GM19468 (cell line): ENCODE measurements around the gene BICC1.

Source experiments
- ATAC-seq: cut with Tn5 transposase; IDR thresholded peaks from one replicate; pipeline ENCODE4 v1.9.1; 2021; ENCODE audit warnings: mild to moderate bottlenecking, moderate library complexity, moderate number of reproducible peaks; ENCODE audit not compliant: unreplicated experiment; ENCODE audit errors: extremely low read depth

The BICC1 gene

DNA sequence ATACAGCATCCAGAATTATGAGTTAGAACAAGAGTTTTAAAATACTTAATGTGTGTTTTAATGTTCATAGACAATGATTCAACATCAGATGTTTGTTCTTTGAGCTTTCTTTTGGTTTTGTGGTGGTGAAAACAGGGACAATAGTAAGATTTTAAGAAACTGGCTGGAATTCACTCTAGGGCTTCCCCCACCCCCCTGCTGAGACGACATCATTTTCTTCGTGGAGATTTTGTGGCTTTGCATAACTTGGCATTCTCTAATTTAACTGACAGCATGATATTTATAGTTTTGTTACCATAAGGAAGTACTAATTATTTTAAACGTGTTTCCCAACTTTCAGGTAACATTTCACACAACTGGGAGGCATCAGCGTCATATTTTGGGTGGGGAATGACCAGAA is 184.1 kb downstream of the BICC1 start:
- no peak for ATAC-seq

DNA sequence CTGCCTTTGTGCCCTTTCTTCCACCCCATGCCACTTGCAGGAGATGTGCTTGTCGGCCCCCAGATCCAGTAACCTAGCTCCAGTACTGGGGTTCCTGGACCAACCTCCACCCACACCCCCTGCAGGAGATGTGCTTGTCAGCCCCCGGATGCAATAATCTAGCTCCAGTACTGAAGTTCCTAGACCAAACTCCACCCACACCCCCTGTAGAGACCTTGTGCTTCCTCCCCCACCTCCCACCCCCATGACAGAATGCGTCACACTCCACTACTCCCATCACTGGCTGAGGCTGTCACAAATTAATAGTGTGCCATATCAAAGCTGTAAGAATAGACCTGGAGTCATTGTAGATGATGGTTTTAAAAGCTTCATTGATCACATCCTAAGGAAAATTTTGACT is 185.0 kb downstream of the BICC1 start:
- no peak for ATAC-seq

DNA sequence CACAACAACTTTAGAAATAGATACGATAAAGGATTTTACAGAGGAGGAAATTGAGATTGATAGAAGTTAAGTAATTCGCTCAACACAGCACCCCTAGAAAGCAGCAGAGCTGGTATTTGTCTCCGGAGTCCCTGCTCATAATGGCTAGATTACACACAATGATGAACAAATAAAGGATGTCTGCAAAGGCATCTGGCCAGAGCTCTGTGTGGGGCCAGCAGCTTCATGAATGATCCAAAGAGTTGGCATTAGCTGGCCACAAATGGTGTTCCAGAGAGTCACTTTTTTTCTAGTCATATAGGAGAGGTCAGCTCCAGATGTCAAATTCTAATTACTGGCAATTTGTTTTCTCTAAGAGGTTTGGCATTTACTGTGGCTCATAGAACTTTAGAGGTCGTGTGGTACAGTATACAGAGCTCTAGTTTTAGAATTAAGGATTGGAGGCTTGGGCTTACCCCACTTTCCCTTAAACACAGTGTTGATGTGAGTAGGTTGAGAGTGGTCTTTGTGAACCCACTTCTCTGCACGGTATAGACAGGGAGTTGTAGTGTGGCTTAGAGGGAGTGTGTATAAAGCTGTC is 186.2 kb downstream of the BICC1 start:
- ATAC-seq, result no peak

DNA sequence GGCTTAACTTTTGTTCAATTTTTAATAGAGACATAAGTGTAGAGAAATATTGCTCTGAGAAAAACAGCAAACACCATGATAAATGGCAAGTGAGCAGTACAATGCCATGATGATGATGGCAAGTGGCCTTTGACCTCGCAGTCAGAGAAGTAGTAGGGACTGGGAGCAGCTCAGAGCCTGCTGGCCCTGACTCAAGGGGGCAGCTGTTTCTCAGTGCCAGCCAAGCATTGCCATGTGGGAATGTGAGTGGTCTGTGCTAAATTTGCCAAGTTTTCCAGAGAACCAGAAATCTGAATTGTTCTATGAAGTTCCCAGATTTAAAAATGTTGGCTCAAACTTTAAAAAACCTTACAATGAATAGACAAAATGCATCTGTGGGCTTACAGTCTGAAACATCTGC is 187.9 kb downstream of the BICC1 start:
- ATAC-seq, result no peak

- no peak for ATAC-seq
These were observed 188.9 kb downstream of the BICC1 start for GRCh38 chr10:58701405-58702135.

DNA sequence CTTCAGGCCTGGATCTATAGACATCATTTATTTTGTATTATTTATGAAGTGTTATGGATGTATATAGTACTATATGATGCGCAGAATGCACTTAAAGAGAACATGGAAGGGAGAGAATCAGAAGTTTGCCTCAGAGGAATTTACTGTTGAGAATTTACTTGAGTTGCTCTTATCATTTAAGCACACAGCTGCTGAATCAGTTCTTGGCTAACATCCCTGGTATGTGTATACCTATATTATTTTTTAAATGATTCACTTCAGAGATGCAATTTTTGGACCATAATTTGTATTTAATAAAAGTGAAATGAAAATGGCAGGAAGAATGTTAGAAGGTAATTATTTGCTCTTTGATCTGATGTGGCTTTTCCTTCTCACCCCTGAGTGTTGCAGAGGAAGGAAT is 191.6 kb downstream of the BICC1 start:
- ATAC-seq, result no peak

- no peak for ATAC-seq
These were observed 192.0 kb downstream of the BICC1 start for GRCh38 chr10:58704671-58705141.

- no peak for ATAC-seq
These were observed 194.2 kb downstream of the BICC1 start for GRCh38 chr10:58706836-58707235.

- ATAC-seq, result no peak
These were observed 199.5 kb downstream of the BICC1 start for GRCh38 chr10:58712141-58712540.

DNA sequence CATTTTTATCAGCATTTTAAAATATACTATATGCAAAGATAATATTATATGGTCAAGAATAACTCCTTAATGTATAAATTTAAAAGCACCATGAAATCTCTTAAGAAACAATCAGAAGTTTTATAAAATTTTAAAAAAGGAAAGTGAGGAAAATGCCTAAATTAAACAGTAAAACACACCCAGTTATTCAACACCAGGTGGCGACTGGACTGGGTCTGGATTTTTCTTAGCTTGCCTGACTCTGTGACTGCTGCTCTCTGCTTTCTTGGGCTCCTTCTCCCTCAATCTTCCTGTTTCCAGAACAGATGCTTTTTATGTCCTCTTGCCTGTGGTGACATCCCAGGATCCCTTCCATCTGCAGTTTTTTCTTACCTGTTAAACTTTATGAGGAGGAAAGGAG is 200.3 kb downstream of the BICC1 start:
- ATAC-seq, result no peak

DNA sequence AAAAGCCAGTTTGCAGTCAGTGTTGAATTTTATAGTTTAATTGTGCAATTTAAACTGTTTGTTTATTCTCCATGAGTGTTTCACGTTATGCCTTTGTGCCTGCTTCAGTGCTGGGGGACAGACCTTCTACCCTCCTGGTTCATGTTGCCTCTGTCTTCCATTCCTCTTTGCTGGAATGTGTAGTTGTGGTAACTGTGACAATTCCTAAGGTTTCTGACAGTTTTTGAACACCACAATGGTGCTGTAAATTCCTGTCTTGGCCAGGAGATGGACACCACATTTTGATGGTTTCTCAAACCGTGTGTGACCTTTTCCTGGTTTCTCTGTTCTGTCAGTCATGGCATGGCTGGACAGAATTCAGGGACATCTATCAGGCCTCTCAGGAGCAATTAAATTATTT is 201.7 kb downstream of the BICC1 start:
- no peak for ATAC-seq

- no peak for ATAC-seq
These were observed 202.4 kb downstream of the BICC1 start for GRCh38 chr10:58715061-58715460.

DNA sequence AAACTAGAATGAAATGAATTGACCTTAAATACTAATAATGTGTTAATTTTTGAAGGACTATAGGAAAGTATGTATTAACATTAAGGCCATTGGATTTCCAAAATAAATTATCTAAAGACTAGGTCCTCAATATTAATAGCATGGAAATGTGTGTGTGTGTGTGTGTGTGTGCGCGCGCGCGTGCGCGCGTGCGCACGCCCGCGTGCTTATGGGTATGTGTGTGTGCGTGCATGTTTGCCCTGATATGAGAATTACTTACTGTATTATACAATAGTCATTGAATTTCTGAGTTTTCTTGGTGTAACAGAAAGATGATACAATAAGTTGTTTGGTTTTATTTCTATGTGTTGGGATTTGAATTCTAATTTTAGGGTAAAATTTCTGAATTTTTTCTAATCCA is 205.9 kb downstream of the BICC1 start:
- no peak for ATAC-seq

DNA sequence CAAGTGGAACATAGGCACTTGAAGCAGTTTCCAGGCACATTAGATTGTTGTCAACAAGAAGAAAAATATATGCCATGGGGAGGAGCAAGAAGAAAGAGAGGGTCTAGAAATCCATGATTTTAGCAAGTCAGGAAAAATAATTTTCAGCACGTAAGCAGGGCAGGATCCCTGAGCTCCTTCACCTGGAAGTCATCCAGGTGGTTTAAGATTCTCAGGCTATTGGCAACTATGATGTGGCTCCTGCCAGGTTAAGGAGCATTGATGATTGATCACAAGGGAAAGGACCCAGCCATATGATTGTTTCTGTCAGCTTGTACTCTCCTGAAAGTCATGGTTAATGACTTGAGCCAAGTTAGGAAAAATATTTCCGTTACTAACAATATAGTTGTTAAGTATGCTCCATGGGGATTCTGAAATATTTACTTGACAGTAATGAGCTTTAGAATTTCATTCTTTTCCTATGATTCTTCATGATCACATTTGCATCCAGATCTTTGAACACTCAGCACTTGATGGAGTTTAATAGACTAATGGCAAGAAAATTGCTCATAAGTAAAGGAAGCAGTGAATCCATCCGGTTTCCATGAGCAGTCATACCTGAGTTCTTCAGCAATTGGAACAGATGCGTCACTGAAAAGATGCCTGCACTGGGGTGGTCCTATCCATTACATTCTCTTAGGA is 209.1 kb downstream of the BICC1 start:
- no peak for ATAC-seq

DNA sequence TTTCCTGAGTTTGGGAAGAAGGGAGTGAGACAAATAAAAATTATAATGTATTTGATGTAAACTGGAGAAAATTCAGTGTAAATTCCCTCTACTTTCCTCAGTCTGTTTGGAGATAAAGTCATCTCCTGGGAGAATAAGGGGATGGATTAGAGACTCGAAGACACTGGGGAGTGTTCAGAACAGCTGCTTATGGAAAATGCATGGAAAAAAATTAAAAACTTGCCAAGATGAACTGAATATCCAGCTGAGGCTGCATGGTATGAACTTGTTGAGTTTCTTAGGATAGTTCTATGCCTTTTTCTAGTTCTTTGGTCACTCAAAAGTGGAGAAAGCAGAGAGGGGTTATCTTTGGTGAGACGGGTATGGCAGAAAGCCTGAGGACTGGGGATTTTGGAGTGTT is 210.5 kb downstream of the BICC1 start:
- no peak for ATAC-seq

- no peak for ATAC-seq
These were observed 211.3 kb downstream of the BICC1 start for GRCh38 chr10:58723966-58724365.

GRCh38 chr10:58724781-58725180 is 212.1 kb downstream of the BICC1 start:
- no peak for ATAC-seq

DNA sequence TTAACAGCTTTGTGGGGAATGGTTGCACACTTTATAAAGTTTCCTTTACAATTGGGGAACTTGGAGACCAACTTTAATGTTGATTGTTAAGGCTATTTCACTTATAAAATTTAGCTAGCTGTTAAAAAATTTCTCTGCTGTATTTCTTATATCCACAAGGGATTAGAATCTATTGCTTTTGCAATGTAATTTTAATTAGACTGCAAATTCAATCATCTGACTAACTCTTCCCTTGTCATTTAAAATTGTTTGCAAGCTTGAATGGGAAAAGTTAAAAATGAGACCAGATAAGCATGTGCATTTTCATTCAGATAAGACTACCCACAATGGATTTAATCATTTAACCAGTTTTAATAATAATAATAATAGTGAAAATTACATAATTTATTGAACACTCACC is 213.2 kb downstream of the BICC1 start:
- ATAC-seq, result no peak

GRCh38 chr10:58727633-58728032 is 215.0 kb downstream of the BICC1 start:
- ATAC-seq, result no peak

GRCh38 chr10:58731276-58731675 is 218.6 kb downstream of the BICC1 start:
- no peak for ATAC-seq

DNA sequence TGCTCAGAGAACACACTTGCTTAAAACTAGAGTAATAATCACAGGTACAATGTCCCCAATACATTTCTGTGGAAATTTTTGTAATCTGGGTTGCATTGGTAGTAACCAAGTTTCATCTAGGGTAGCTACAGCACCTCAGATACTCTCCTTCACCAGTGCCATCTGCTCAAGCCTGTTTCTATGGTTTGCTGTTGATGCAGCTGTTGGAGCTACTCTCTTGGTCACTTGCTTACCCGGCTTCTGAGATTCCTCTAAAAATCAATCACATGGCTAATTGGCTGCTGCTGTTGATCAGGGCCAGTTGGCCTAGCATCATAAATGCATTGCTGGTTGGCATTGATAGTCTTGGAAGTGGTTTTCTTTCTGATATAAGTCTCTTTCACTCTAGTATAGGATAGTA is 220.8 kb downstream of the BICC1 start:
- no peak for ATAC-seq

DNA sequence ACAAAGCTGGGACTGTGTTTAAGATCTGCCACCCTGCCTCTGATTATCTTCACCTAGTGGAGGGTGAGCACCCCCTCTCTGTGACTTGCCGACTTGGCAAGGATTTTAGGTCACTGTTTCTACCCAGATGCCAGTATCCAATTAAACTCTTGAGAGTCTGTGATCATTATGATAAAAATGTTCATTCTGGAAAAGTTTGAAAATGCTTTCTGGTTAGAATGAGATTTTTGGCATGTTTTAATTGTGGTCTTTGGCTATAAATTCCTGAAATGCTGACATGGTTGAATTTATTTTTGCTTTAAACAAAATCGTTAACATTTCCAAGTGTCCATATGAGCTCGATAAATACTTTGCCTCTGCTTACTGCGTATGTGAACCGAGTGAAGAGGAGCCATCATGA is 221.4 kb downstream of the BICC1 start:
- no peak for ATAC-seq
